ENCODE data around the gene FEZ2.

FEZ2 gene

DNA sequence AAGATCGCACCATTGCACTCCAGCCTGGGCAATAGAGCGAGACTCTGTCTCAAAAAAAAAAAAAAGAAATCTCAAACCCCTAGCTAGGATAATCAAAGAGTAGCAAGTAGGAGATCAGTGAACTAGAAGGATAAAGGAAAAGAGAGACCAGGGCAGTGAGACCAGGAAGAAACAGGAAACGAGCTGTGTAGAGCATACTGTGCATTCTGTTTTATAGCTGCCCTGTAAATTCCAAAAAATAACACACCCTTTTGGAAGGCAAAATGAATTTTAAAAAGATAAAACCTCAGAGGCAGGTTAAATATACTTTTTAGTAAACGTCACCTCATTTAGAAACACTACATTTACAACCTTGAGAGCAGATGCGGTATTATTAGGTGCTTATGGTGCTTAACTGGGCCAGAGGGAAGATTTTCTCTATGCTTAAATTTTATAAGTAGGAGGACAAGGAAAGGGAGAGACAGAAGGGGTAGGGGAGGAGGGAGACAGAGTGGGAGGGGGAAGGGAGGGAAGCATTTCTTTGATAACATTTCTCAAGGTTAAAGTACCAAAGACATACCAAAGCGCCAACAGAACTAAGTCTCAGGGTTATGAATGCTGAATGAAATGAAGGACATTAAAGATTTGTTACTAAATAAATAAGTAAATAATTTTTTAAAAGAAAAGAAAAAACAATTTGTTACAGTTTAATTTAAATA lies 30.1 kb downstream of the FEZ2 start:
- in situ Hi-C loops (cut with MboI; ENCODE audit: low pct_unique_long_range_greater_than_20kb, low sequenced_read_pairs, unreplicated experiment) = no loop called here
- TF ChIP-seq, protein P1, sequence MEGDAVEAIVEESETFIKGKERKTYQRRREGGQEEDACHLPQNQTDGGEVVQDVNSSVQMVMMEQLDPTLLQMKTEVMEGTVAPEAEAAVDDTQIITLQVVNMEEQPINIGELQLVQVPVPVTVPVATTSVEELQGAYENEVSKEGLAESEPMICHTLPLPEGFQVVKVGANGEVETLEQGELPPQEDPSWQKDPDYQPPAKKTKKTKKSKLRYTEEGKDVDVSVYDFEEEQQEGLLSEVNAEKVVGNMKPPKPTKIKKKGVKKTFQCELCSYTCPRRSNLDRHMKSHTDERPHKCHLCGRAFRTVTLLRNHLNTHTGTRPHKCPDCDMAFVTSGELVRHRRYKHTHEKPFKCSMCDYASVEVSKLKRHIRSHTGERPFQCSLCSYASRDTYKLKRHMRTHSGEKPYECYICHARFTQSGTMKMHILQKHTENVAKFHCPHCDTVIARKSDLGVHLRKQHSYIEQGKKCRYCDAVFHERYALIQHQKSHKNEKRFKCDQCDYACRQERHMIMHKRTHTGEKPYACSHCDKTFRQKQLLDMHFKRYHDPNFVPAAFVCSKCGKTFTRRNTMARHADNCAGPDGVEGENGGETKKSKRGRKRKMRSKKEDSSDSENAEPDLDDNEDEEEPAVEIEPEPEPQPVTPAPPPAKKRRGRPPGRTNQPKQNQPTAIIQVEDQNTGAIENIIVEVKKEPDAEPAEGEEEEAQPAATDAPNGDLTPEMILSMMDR (IDR thresholded peaks at IDR 0.05; ENCODE audit: extremely low read depth, insufficient read depth, missing control alignments) = no peak
- no peak for DNase-seq (ENCODE audit: low spot score)

GRCh38 chr2:36566887-36567286 lies 31.1 kb downstream of the FEZ2 start:
- in situ Hi-C loops (cut with MboI; ENCODE audit: low pct_unique_long_range_greater_than_20kb, low sequenced_read_pairs, unreplicated experiment) = no loop called here
- TF ChIP-seq, protein P1 (IDR thresholded peaks at IDR 0.05; ENCODE audit: extremely low read depth, insufficient read depth, missing control alignments) = no peak
- DNase-seq (ENCODE audit: low spot score) = no peak

DNA sequence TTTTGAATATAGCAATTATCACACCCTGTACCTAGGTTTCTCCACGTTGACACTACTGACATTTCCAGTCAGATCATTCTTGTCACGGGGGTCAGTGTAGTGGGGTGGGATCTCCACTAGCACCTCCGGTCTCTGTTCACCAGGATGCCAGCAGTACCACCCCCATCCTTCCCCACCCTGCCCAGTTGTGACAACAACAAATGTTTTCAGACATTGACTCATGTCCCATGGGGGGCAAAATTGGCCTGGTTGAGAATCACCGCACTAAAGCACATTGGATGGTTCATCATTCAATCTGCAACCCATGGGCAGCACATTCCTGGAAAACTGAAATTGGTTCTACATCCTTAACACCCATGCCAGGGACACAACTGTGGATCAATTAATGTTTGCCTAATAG lies 32.3 kb downstream of the FEZ2 start:
- no peak for DNase-seq (ENCODE audit: low spot score)
- in situ Hi-C loops (cut with MboI; ENCODE audit: low pct_unique_long_range_greater_than_20kb, low sequenced_read_pairs, unreplicated experiment) = no loop called here
- TF ChIP-seq, protein P1 (IDR thresholded peaks at IDR 0.05; ENCODE audit: extremely low read depth, insufficient read depth, missing control alignments) = no peak

DNA sequence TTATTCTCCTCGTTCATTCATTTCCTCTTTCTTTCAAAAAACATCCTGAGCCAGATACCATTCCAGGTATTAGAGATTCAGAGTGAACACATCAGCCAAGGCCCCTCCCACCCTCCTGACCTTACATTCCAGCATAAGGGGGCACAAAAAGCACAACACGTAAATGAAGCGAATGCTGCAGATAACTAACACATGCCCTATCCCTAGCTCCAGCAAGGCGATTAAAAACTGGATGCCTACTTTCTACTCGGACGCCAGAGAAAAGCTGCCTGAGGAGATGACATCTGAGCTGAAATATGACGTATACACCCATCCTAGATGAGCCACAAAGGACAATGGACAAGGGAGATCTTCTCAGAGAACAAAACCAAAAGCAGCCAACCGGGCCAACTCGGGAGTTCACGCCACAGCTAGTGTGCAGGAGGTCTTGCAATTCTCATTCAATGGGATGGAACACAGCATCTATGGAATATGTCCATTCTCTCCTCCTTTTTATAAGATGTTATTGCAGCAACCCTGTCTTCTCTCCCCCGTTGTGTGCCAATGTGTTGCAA lies 33.5 kb downstream of the FEZ2 start:
- TF ChIP-seq, protein P1 (IDR thresholded peaks at IDR 0.05; ENCODE audit: extremely low read depth, insufficient read depth, missing control alignments) = no peak
- in situ Hi-C loops (cut with MboI; ENCODE audit: low pct_unique_long_range_greater_than_20kb, low sequenced_read_pairs, unreplicated experiment) = no loop called here
- DNase-seq (ENCODE audit: low spot score) = no peak

- no peak for DNase-seq (ENCODE audit: low spot score)
- TF ChIP-seq, protein P1 (IDR thresholded peaks at IDR 0.05; ENCODE audit: extremely low read depth, insufficient read depth, missing control alignments) = no peak
- in situ Hi-C loops (cut with MboI; ENCODE audit: low pct_unique_long_range_greater_than_20kb, low sequenced_read_pairs, unreplicated experiment) = no loop called here
Observed at GRCh38 chr2:36562973-36563532, 34.9 kb downstream of the FEZ2 start.

DNA sequence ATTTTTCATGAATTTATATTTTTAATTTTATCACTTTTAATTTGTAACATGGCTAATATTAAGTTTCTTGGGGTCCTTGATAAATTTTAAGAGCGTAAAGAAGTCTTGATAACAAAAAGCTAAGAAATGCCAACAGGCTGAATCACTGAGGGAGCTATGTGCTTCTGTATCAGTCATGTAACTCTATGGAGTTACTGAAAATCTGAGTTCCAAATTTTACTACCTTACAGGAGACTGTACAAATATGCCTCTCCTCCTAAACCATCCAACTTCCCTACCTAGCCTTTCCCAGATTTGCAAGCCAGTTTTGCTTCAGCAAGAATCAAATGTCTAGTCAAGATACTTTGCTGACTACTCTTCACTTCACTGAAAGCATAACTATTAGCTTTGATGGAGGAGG lies 35.7 kb downstream of the FEZ2 start:
- no peak for DNase-seq (ENCODE audit: low spot score)
- TF ChIP-seq, protein P1 (IDR thresholded peaks at IDR 0.05; ENCODE audit: extremely low read depth, insufficient read depth, missing control alignments) = no peak

More for the DNA sequence above, 35.7 kb downstream of the FEZ2 start:
- in situ Hi-C loops (cut with MboI; ENCODE audit: low pct_unique_long_range_greater_than_20kb, low sequenced_read_pairs, unreplicated experiment) = no loop called here
